ENCODE results near the gene MFN2. TPM values are rescaled to one million over a fixed set of nuclear protein-coding genes. Genes with fewer than 3 reads are reported as not detected.

Gene MFN2
- total RNA-seq, 1 experiment from 2014 or later = 78.2 TPM

DNA sequence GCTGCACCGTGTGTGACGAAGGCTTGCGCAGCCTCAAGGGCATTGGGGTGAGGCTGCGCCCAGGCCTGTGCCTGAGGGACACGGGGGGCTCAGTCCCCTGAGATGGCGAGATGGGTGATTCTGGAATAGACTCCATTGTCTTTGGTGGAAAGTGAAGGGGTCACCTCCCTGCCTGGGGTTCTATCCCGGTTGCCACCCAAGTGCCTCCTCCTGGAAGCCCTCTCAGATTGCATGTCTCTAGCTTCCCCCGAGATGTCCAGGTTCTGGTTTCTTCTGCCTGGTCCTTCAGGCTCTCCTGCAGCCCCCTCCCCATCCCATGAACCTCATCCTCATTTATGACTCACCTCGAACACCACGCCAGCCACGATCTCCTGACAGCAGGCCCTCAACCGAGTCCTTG, 22.3 kb upstream of the MFN2 start:
- DNase-seq (ENCODE audit: low read depth) = no peak

DNA sequence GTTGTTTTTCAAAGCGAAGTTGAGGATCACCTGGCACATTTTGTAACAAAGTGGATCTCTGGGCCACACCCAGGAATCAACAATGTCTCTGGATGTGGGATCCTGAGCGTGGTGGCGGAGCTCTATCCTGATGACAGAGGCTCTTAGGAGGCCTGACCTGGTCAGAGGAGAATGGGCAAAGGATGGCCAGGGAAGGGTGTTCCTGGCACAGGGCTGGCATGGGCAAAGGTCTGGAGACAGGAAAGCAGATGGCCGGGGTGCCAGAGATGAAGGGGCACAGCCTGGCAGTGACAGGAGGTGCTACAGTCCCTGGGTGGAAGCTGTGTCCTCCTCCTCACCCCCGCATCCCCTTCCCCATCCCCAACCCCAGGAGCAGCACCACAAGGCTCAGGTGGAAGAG, 20.0 kb upstream of the MFN2 start:
- no peak for DNase-seq (ENCODE audit: low read depth)

DNA sequence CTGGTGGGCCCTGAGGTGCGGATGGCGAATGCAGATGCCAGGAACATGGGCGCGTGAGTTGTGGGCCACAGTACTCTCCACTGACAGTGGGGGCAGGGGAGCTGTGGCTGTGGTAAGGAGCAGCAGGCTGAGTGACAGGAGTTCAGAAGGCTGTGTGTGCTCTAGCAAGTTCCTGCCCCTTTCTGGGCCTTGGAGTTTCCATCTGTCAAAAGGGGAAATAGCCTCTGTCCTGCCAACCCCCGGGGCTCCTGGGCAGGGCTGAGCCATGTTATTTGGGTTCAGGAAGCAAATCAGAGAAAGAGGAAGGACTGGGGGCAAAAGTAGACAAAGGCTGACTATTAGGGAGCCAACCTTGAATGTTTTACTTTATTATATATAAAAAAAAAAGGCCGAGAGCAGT, 19.5 kb upstream of the MFN2 start:
- DNase-seq (ENCODE audit: low read depth) = no peak

DNA sequence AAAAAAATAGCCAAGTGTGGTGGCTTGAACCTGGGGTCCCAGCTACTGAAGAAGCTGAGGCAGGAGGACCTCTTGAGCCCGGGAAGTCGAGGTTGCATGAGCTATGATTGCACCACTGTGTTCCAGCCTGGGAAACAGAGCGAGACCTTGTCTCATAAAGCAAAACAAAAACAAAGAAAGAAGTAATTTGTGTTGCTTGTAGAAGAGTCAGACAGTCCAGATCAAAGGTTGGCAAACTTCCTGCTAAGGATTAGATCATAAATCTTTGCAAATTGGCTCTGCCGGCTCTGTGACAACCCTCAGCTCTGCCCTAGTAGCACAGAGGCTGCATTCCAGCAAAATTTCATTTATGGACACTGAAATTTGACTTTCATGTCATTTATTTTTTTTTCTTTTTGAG, 19.0 kb upstream of the MFN2 start:
- no peak for DNase-seq (ENCODE audit: low read depth)

DNA sequence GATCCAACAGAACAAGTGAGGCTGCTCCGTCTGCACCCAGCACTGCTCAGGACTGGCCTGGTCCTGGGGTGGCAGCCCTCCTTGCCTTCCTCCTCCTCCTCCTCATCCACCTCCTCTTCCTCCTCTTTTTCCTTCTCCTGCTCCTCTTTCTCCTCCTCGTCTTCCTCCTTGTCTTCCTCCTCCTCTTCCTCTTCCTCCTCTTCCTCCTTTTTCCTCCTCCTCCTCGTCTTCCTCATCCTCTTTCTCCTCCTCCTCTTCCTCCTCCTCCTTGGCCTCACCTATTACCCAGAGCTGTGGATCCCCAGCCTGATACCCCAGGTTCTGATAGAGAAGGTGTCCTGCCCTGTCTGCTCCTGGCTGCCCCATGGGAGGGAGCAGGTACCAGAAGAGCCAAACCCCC, 16.6 kb upstream of the MFN2 start:
- no peak for DNase-seq (ENCODE audit: low read depth)

DNA sequence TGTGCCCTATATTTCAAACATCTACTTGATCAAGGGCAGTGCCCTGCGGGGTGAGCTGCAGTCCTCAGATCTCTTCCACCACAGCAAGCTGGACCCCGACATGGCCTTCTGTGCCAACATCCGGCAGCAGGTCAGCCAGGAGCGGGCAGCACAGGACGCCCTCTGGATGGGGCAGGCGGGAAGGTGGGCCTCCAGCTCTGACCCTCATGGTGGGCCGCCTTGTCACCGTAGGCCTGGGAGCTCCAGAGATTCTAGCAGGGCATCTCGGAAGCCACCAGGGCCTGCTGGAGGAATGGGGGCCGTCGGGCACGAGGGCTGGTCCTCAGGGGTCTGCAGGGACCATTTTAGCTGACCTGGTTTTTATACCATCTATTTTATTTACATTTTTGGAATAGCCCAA, 15.6 kb upstream of the MFN2 start:
- no peak for DNase-seq (ENCODE audit: low read depth)

DNA sequence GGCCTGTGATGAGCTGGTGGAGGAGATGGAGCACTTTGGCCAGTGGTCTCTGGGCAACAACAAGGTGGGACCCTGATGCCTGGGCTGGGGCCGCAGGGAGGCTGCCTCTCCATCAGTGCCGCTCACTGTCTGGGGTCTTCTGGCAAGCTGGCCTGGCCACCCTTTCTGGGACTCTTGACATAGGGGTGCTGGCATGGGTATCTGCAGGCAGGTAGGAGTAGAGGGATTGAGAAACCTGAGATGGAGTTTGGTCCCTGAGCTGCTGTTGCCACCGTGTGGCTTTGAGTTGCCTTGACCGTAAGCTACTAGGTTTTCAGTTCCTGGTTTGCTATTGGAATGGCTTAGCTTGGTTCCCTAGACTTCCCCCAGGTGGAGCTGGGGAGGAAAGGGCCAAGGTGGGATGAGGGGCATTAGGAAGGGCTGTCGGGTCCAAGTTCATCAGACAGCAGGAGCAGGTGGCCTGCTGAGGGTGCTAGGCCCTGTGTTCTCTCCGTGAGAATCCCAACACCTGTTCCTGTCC, 13.2 kb upstream of the MFN2 start:
- peak; percentile 77 for DNase-seq (ENCODE audit: low read depth)

DNA sequence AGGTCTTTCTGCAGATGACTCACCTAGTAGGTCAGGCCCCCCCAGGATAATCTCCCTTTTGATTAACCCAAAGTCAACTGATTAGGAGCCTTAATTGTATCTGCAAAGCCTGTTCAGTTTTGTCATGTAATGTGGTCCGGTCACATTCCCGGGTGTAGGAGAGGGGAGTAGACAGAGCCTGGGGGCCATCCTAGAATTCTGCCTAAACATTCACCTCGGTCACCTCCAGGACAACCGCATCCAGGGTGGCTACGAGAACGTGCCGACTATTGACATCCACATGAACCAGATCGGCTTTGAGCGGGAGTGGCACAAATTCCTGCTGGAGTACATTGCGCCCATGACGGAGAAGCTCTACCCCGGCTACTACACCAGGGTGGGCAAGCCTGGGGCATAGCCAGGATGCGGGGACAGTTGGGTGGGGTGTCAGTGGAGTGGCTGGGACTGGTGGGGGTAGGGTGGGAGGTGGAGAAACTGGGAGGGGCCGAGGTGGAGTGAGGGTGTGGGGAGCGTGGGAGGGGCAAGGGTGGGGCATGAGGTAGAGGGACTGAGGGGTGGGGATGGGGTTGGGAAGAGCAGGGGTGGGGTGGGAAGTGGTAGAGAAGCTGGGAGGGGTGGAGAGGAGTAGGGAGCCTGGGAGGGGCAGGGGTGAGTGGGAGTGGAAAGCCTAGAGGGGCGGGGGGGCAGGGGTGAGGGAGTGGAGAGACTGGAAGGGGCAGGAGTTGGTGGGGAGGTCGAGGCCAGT, 9.6 kb upstream of the MFN2 start:
- DNase-seq (ENCODE audit: low read depth) = no peak

DNA sequence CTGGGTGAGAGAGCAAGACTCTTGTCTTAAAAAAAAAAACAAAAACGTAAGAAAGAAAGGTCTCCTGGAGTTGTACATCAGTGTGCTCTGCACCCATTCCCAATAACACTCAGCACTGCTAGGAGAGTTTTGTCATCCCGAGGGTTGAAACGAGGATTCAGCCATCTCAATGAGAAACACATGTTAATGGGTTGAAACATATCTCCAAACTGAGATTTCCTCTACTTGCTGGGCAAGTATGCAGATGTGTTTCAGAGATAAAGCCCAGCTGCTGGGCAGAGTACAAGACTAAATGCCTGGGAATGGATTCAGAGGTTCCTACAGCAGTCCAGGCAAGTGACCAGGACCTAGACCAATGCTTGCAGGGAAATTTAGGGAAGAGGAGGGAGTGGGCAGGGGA, 2.6 kb upstream of the MFN2 start:
- no peak for DNase-seq (ENCODE audit: low read depth)

DNA sequence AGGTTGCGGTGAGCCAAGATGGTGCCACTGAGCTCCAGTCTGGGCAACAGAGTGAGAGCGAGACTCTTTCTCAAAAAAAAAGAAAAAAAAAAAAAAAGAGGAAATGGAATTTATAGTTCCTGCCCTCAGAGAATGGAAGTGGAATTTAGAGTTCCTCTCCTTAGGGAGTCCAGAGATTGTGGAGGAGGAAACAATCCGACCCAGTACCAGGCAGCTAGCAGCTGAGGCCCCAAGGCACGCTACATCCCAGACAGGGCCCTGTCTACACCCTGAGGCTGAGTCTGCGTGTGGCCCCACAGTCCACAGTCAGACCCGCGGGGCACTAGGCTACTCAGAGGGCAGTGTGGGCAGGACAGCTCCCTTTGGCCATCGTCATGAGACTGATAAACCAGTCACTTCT, 1.9 kb upstream of the MFN2 start:
- no peak for DNase-seq (ENCODE audit: low read depth)

DNA sequence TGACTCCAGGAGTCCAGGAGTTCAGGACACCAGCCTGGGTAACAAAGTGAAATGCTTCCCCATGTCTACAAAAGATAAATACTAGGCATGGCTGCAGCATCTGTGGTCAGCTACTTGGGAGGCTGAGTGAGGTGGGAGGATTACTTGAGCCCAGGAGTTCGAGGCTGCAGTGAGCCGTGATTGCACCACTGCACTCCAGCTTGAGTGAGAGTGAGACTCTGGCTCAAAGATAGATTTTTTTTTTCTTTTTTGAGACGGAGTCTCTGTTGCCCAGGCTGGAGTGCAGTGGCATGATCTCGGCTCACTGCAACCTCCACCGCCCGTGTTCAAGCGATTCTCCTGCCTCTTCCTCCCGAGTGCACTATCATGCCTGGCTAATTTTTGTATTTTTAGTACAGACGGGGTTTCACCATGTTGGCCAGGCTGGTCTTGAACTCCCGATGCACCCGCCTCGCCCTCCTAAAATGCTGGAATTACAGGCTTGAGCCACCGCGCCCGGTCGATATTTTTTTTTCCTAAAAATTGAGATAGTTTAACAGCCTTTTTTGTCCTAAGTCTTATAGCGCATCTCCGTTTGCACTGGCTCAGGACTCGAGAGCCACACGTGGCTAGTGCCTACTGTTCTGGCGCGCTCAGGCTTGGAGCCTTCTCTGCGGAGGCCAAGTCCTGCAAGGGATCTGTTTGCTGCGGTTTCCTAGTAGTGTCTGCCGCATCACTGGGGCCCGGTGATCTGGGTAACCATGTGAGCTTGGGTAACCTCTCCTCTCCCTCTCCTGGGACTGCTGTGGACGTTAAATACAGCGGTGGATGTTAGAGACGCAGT, 1.0 kb upstream of the MFN2 start:
- DNase-seq (ENCODE audit: low read depth) = no peak

DNA sequence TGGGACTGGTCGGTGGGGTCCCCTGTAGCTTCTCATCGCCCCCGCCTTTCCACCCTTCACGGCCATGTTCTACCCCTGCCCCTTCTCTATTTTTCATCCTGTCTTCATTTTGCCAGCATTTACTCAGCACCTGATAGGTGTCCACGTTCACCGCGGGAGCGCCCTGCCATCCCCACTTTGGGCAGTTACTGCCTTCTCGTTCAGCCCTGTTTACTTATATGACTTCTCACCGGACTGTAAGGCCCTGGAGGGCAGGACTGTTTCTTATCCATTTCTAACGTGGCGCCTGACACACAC, 380 bp downstream of the MFN2 start:
- DNase-seq (ENCODE audit: low read depth) = no peak

DNA sequence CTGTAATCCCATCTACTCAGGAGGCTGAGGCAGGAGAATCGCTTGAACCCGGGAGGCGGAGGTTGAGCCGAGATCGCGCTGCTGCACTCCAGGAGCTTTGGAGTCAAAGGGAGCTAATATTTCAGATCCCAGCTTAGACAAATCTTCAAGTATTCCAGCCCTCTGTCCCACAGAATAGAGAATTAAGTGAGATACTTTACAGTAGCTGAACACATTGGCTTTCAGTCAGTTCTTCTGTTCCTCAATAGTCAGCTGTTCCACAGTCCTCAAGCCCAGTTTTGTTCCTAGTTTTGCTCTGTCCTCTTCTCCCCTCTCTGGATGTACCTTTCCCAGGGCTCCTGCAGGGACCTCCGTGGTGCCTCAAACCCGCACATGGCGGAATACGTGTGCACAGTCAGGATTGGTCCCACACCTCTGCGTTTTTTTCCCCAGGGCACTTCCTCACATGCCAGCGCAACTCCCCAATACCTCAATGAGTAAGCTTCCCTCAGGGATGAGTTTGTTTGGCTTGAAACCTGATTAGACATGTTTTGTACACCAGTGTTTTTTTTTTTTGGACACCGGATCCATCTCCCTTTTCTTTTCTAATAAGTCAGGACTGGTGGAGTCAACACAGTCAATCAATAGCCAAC, 1.2 kb downstream of the MFN2 start:
- DNase-seq (ENCODE audit: low read depth) = no peak

DNA sequence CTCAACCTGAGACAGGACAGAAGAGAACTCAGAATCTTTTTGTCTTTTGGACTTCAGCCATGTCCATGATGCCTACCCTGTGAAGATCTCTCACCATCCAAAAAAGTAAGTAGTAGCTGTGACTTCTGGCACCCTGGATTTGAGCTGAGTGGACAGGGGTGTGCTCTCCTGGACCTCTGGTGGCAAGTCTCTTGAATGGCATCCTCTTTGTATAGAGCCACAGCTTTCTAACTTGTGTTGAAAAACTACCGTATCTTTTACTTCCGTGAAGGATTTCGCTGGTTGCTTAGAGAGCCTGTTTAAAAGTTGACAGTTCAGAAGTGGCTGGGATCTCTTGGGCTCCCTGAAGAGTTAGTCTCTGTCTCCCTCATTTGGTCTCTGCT, 1.8 kb downstream of the MFN2 start:
- DNase-seq (ENCODE audit: low read depth) = no peak

DNA sequence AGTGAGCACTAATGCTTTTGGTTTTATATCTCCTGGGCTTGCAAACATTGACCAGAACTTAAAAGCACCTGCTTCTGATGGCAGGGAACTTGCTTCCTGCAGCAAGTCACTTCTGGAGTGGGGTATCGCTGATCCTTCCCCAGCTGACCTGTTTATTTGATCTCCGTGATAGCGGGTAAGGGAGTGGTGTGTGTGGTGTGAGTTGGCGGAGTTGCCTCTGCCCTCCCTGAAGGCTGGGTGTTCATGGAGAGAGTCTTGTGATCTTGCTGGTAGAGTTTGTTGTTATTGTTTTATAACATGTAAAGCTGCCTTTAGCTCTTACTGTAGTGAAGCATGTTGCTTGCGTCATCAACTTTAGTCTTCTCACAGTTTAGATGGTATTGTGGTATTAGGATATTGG, 3.9 kb downstream of the MFN2 start:
- DNase-seq (ENCODE audit: low read depth) = no peak

DNA sequence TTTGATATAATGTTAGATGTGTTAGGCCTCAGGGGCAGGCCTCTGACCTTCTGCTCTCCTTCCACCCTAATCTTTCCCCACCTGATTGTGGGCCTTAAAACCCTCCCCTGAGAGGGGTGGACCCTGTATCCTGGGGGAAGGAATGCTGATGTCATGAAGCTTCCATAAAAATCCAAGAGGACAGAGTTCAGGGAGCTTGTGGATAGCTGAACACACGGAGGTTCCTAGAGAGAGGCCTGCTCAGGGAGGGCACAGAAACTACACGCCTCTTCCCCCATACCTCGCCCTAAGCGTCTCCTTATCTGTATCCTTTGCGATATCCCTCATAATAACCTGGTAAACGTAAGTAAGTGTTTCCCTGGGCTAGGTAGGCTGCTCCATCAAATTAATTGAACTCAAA, 4.3 kb downstream of the MFN2 start:
- no peak for DNase-seq (ENCODE audit: low read depth)

DNA sequence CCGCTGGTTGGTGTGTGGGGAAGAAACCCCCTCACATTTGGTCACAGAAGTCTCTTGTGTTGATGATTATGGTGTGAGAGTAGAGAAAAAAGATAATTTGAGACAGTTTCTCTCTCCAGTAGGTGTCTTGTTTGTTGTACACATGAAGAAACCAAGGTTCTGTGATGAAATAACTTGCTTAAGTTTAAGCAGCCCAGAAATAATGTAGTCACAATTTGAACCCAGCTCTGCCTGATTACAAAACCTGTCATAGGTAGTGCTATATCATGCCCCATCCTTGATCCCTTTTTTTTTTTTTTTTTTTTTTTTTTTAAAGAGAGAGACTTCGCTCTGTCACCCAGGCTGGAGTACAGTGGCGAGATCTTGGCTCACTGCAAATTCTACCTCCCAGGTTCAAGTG, 4.9 kb downstream of the MFN2 start:
- DNase-seq (ENCODE audit: low read depth) = no peak

DNA sequence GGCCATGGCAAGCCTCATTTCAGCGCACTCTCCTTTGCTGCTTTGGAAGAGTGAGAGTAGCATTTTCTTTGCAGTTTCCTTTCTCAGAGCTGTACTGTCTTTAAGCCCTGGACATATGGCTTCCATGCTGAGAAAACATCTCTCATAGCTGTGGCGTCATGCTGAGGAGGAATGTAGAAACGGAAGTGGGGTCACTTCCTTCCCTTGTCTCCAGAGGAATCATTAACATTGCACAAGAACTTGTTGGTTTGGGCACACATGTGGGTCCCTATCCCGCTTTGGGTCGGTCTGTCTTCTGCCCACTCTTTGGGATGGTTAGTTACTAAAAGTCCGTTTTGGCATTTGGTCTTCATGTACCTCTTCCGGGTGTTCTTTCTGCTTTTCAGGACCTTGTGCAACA, 5.6 kb downstream of the MFN2 start:
- DNase-seq (ENCODE audit: low read depth) = no peak

DNA sequence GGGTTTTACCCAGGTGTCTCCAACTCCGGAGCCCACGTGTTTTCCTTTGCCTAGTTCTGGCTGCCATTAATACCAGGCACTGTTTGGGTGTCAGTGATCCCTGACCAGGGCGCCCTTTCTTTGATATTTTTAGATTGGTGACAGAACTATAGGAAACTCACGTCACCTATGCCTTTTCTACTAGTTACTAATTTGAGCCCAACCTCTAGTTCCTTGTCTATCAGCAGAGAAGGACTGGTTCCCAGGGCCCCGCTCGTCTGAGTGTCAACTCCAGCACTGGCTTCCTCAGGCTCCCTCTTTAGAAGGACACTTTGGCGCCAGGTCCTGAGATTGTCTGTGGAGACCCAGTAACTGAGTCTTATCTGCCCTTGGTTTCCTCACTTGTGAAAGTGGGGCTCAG, 9.4 kb downstream of the MFN2 start:
- DNase-seq (ENCODE audit: low read depth) = no peak

DNA sequence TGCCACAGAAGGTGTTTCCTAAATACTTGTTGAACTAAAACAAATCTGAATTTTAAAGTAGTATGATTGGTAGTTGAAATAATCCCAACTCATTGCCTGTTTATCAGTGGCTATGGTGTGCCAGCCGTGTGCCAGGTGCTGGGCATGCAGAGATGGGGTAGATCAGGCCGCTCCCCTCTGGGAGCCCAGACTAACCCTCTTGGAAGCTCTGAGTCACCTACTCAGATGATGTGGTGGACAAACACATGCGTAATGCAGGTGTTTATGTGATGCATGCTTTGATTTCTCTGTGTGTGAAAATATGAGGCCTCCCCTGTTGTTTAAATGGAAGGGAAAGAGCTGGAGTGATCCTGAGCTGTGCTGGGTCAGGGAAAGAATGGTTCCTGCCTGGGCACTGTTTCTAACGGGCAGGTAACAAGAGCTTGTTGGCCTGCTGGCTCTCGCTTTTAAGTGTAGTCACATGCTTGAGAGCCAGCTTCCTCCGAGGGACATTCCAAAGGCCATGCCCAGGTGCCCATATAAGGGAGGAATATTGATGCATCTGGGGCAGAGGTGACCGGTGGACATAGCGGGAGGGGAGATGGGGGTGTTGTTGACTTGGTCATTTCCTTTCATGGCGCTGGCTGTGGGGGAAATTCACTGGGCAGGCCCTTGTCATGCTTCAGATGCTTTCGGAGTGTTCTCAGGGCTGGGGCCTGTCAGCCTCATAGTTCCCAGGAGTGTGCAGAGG, 10.2 kb downstream of the MFN2 start:
- no peak for DNase-seq (ENCODE audit: low read depth)

DNA sequence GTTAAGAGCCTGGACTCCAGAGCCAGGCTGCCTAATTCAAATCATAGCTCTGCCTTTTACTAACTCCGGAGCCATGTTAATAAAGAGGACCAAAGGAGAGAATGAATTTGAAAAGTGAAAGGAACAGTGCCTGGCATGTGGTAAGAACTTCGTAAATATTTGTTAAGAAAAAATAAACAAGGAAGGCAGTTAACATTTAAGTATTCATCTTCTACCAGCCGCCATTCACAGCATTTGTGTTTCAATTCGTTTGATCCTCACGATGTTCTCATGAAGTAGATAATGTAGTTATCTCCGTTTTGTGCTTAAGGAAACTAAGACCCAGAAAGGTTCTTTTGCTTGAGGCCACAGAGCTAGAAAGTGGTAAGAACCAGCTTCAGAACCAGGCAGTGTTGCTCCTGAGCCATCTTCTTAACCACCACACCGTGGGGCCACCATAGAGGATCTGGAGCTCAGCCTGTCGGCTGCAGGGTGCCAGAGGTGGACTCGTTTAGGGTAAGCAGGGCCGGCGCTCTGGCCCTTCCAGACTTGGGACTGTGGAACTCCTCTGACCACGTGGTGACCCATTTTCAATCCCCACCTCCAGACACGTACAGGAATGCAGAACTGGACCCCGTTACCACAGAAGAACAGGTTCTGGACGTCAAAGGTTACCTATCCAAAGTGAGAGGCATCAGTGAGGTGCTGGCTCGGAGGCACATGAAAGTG, 11.9 kb downstream of the MFN2 start:
- no peak for DNase-seq (ENCODE audit: low read depth)

All from HT1080 (cell line).